ENCODE data around the gene YIF1A.
A peak's percentile ranks its signal among the peaks of the same experiment; 100 is the strongest.

YIF1A gene, protein sequence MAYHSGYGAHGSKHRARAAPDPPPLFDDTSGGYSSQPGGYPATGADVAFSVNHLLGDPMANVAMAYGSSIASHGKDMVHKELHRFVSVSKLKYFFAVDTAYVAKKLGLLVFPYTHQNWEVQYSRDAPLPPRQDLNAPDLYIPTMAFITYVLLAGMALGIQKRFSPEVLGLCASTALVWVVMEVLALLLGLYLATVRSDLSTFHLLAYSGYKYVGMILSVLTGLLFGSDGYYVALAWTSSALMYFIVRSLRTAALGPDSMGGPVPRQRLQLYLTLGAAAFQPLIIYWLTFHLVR

DNA sequence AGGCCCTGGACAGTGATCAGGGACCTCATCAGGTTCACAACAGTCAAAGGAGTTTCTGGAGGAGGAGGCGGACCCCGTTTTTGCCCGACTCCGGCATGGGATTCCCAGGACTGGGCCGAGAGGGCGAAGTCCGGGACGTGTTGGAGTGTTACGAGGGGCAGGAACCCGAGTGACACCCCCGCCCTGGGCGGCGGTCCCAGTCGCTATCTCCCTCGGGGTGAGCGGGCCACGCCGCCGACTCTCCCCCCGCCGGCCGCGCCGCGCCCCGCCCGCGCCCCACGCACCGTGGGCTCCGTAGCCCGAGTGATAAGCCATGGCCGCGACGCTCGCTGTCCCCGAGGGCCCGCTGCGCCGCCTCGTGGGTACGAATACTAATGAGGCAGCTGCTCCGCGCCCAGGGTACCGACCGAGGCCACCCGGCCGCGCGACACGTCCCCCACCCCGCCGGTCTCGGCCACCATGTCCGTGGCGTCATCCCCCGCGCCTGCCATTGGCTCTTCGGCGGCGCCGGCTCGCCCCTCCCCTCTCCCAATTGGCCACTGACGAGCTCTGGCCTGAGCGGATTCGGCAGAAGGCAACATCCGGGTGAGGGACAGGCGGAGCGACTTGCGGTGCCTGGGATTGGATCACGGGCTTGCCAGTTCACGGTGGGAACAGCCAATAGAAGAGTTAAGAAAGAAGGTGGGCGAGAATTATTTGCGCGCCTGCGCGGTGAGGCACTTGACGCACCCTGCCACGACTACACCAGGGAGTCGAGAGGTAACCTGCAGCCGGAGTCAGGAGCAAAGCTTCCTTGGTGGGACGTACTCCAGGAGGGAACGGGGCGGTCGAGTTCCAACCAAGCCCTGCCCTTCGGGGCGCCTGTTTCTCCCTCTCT is at the start of gene YIF1A:
TSS of gene YIF1A (minus strand) at position 473 of the 877 bp plus-strand sequence. CDS start at position 315, 158 bp downstream.
- DNase-seq (ENCODE audit: low read depth), result peak; percentile 99

DNA sequence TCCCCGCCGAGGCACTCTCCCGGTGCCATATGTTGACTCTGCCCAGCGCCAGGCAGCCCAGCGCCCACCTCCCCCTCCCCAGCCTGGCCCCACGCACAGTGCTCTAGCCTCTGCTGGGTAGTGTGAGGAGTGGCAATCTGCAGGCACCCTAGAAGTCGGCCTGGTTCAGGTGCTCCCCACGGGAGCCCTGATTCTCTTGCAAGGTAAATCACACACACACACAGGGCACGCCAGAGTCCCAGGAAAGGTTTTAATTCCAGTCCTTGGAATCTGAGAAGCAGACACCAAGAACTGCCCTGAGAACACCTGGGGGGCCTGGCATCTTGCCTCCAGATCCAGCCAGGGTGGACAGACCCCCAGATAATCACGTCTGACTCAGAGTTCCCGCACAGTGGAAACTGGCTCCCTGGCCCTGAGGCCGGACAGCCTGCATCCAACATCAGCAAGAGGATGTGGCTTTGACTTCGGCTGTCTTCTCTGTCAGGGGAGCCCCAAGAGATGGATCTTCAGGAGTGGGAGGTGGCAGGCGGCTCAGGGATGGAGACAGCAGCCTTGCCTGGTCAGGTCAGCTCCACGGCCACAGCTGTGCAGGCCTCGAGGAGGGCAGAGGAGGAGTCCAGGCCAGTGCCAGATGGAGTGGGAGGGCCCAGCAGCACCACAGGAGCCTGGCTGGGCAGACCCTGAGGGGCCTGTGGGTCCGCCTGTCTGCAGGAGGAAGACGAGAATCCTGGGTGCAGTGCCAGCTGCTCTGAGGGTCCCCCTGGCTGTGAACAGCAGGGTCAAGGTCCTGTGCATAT is 48.4 kb upstream of the YIF1A start:
- no peak for DNase-seq (ENCODE audit: low read depth)

DNA sequence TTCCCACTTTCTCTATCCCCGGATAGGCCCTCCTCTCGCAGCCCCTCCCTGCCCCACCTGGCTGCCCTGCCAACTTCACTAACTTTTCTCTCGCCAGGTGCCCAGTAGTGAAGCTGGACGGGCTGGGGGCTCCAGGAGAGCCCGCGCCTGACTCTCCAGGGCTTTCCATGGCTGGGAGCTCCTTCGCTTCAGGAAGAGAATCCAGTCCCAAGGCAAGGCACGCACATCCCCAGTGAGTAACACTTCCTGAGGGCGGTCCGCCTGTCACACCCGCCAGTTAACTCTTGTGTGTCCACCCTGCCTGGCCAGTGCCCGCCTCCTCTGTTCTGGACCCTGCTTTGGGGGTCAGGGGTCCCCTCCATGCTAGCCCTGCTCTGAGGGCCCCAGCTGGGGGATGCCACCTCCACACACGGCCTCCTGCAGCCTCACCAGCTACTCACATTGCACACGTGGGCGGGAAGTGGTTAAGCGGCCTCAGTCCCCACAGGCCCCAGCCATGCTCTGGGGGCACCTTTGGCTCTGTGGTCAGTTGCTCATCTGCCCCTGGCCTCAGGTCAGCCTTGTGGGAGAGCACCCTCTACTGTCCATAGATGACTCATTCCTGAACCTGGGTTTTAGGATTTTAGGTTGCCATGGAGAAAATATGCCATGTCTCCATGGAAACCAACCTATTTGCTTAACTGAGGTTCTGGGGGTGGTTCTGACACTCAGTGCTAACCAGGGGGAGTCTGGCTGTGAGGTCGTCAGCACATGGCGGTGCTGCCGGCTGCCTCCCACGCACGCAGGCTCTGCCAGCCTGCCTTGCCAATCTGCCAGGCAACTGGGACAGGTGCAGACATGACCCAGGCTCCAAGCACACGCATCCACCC is 47.5 kb upstream of the YIF1A start, which contains the start of gene RIN1:
TSS of gene RIN1 (minus strand) at position 201 of the 869 bp plus-strand sequence. CDS start at position 169, 32 bp downstream.
- peak; percentile 98 for DNase-seq (ENCODE audit: low read depth)

DNA sequence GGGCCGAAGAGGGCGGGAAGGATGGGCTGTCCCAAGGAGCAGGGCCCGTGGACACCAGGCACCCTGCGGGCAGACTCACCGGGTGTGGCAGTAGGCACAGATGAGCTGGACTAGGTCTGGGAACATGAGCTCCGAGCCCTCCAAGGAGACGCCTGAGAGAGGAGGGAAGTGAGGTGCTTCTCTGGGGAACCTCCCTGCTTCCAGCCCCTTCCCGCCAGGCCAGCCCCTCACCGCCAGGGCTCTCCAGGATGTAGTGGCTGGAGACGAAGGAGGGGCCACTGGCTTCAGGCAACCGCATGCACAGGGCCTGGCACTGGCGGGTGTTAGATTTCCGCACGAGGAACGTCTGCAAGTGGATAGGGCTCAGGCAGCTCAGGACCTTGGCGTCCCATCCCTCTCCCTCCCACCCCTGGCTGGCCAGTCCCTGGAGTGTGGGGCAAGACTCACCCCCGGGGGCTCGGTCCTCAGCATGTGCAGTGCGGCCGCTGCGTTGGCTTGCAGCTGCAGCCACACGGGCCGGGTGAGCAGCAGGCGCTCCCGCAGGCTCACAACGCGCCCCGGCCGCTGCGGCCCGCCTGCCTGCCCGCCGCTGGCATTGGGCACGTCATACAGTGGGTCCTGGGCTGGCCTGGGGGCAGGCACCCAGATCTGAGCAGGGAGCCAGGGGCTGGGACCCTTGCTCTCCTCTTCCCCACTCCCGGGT is 46.7 kb upstream of the YIF1A start:
- DNase-seq (ENCODE audit: low read depth), result no peak

DNA sequence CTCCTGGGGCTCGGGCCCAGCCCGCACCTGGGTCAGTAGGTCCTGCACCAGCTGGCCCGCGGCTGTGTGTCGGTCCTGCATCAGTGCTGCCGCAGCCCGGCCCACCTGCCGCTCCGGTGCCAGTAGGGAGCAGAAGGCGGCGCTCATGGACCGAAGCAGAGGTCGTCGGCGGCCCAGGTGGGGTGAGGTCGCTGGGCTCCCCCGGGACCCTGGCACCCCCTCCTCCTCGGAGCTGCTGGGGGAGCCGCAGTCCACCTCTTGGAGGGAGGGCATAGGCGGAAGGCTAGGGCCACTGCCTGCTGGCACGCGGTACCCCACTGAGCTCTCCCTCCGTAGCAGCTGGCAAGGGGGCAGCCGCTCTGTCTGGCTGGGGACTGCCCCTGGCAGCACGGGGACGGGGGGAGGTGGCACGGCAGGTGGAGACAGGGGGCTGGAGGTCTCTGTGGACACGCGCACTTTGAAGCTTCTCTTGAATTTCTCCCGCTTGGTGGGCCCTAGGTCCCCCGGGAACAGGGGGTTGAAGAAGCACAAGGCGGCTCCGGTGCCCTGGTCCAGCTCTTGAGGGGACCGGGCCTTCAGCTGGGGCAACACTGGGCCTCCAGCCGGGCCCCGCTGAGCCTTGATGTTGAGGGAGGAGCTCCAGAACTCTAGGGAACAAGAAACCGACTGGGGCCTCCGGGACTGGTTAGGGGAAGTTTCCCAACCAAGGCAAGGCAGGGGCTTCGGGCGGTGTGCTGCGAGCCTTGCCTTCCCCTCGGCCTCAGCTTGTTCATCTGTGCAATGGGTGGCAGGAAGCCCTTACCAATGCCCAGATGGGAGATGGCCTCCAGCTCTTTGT is 45.9 kb upstream of the YIF1A start:
- no peak for DNase-seq (ENCODE audit: low read depth)

DNA sequence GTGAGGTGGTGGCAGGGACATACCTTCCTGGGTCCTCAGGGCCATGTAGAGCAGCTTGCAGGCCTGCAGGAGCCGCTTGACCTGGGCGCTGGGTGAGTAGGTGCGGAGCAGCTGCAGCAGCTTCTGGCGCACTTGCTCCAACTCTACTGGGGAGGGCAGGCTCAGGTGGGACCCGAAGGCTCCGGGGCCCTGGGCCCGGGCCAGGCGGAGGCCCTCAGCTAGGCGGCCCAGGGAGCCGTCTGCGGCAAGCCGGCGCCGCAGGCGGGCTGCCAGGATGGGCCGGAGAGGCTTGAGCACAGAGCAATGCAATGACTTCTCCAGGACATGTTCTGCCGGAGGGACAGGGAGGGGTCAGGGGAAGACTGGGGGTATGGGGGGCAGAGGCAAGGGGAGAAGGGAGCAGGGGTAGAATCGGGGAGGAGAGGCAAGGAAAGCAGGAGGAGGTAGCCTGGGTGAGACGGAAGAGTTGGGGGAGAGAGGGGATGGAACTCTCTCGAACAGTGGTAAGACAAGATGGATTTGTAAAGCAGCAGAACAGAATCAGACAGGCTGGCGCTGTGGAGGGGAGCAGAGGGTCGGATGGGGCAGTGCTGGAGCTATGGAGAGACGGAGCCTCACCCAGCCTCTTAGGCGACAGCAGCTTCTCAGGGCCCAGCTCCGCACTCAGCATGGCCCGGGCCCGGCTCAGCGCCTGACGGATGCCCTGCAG is 45.1 kb upstream of the YIF1A start:
- DNase-seq (ENCODE audit: low read depth), result no peak

DNA sequence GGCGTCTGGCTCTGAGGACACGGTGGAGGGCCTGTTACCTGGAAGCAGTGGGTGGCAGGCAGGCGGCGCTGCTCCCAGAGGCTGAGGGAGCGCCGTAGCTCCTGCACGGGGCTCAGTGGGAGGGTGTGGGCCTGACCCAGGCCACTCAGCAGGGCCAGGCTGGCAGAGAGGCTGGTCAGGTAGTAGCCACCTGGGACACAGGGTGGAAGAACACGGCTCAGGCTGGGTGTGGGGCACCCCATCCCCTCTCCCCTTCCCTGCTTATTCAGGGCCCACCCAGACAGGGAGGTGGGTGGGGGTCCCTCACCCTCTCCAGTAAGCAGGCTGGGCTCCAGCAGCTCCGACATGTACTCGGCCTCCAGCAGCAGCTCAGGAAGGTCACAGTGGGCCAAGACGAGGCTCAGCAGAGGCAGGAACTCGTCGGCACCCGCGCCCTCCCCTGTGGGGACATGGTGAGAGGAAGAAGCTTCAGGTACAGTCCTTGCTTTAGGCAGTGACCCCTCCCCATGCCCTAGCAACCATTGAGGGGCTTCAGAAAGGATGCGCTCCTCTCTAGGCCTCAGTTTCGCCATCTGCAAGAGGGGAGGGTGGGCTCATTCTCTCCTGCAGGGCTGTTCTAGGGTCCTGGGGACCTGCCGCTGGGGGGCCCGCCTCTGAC is 44.4 kb upstream of the YIF1A start:
- no peak for DNase-seq (ENCODE audit: low read depth)

DNA sequence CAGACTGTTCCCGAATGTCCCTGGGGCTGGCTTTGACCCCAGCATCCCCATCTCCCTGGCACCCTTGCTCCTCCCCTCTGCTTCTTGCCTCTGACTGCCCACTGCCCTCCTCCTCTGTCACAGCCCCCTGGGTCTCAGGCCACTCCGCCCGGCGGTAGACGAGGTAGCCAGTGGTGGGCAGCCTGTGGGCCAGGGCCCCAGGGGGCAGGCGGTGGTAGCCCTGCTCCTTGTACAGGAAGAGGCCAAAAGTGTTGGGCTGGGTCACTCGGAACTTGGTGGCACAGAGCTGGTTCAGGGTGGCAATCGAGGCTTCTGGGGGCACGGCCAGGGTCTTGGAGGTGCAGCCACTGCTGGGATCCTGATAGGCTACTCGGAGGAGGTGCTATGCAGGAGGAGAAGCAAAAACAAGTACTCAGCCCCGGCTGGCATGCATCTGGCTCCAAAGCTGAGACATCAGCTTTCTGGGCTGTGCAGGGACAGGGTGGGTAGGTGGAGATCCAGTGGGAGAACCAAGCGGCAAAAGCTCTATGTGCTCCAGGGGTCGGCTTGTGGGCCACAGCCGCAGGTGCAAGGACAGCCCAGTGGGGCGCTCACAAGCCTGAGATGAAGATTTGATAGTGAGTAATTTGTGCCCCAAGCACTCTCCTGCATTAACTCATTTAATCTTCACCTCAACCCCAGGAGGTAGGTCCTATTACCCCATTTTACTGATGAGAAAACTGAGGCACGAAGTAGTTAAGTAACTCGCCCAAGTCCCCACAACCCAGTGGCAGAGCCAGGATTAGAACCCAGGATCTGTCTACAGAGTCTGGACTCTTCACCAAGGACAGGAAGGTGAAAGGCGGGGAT is 43.7 kb upstream of the YIF1A start:
- no peak for DNase-seq (ENCODE audit: low read depth)

DNA sequence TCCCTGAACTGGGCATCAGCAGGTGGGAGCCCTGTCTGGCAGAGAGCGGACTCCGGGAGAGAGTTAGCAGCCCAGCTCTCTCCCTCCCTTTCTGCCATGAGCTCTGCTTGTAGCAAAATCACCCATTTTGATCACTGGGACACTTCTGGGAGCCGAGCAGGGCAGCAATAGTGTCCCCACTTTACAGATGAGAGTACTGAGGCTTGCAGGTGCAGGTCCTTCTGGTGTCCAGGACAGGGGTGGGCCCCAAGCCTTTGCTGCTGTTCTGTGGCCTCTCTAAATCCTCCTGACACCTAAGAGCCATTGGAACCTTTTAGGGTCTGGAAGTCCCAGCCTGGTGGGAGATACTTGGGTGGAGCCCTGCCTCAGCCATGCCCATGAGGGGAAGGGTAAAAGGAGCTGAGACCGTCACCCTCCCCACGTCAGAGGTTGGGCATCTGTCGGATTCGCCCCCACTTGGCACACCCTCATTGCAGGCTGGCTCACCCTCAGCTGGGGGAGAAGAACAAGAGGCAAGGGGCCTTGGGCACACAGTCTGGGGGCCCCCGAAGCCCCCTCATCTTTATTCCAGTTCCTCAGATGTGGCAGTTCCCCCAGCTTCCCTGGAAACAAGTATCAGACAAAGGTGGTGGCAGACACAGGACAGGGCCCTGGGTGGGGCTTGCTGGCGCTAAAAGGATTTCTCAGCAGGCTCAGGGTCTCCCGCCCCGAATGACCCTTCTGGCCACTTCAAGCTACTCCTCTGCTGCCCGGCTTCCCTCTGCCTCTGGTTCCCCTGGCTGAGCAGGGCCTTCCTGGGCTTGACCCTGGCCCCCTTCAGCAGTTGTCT is 42.8 kb upstream of the YIF1A start:
- DNase-seq (ENCODE audit: low read depth), result no peak

DNA sequence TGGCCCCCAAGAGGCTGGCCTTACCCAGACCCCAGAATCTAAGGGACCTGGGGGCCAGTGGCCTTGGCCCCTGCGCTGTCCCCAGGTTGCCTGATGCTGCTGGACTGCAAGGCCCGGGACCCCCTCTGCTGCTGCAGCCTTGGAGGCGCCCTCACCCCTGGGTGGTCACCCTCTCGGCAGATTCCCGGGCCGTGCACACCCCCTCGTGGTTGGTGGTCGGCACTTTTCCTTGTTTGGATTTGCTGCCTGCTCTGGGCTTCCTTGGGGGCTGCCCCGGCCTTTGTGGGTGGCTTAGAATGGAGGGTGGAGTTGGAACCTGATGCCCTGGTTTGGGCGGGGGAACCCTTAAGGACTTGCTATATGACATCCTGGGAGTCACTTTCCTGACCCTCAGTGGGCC is 42.0 kb upstream of the YIF1A start:
- no peak for DNase-seq (ENCODE audit: low read depth)

DNA sequence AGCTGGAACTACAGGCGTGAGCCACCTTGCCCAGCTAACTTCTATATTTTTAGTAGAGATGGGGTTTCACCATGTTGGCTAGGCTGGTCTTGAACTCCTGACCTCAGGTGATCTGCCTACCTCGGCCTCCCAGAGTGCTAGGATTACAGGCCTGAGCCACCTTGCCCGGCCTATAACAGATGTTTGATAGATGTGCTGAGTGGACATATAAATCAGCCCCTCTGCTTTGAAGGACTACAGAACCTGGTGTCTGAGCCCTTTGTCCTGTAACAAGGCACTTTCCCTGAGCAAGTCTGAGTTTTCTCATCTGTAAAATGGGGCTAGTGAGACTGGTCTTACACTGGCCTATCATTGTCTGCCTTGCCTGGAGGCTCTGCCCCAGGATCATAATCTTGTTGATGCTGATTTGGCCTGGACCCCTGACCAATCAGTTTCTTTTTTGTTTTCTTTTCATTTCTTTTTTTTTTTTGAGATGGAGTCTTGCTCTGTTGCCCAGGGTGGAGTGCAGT is 40.3 kb upstream of the YIF1A start:
- DNase-seq (ENCODE audit: low read depth), result no peak

DNA sequence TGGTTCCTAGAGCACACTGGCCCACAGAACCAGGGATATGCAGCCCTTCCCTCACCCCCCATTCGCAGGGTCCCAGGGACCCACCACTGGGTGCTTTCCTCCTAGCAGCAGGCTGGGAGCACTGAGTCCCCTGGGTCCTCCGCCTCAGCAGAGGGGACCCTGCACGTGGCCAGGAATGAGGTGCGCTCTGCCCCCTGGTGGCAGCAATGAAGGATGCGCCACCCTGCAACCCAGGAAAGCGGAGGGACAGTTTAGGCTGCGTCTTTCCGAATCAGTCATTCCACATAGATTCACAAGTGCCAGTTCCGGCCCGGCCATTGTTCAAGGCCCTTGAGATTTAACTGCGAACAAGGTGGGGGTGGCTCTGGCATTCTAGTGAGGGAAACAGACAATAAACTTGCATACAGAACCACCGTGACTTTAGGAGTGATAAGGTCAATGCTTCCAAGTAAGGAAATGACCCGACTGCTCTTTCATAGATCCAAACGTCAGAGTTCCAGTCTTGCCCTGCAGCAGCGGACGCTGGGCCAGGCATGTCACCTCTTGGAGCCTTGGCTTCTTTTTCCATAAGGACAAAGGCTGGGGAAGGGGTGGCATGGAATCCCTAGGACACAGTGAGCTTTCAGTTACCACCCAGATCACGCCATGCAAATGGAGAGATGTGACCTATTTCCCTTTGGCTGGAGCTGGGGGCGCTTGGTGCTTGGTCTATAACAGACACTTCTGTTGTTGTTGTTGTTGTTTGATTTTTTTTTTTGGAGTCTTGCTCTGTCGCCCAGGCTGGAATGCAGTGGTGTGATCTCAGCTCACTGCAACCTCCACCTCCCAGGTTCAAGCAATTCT is 39.6 kb upstream of the YIF1A start:
- DNase-seq (ENCODE audit: low read depth), result no peak

DNA sequence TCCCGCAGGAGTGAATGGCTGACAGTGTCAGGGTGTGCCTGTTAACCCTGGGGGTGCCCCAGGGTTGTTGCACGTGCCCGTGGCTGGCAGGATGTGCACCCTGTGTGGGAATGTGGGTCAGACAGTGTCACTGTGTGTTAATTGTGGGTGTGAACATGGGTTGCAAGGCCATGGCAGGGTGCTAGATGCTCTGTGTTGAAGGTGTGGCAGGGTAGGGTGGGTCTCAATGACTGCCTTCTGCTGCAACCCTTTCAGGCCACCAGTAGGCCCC is 39.0 kb upstream of the YIF1A start:
- DNase-seq (ENCODE audit: low read depth), result no peak

DNA sequence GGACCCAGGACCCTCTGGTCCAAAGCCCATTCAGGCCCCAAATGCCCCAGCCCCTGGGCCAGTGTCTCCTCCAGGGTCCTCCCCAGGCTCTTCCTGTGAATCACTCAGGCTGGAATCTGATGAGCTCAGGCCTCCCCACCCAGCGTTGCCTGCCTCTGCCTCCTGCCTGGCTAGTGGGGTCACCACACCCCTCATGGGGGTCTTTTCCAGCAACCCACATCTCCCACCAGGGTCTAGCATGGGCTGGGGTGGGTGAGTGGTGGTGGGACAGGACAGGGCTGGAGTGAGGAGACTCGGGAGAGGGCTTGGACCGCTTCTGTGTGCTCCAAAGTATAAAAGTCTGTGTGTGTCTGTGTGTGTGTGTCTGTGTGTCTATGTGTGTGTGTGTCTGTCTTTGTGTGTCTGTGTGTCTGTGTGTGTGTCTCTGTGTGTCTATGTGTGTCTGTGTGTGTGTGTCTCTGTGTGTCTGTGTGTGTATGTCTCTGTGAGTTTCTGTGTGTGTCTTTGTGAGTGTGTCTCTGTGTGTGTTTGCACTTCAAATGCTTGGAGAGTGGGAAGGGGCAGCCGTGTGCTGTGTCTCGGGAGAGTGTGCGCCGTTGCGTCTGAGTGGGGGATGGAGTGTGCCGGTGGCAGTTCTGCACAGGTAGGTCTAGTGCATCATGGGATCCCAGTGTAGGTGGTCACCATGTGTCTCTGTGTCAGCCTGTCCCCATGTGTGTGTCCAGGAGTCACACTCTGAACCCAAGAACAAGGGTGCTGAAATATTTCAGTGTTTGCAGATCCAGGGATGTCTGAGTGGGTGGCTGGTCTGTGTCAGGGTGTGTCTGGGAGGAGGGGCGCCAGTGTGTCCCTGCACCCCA is 38.5 kb upstream of the YIF1A start:
- DNase-seq (ENCODE audit: low read depth), result no peak

Data from HS-27A (cell line).